ENCODE data around the gene PCDH15.

- TF ChIP-seq CTCF (IDR thresholded peaks at IDR 0.05; ENCODE audit: poor library complexity) (no peak), EZH2phosphoT487 (IDR thresholded peaks at IDR 0.05; ENCODE audit: low read depth, severe bottlenecking, unreplicated experiment) (no peak)
Observed at GRCh38 chr10:54843085-54843646, 42.1 kb upstream of the PCDH15 start.
